ENCODE measurements around the gene HPS4. TPM values are rescaled to one million over a fixed set of nuclear protein-coding genes. Genes with fewer than 3 reads are reported as not detected.

HPS4 gene
- total and polyA plus RNA-seq, 2 donors (not counting 1 experiment from before 2014, with no cell fraction given) = 23.0 to 37.7 TPM

GRCh38 chr22:26471522-26471921, 12.1 kb downstream of the HPS4 start:
- no peak overlapping the region for H2AFZ ChIP-seq (ENCODE audit: low read length)
- peaks cover 5% of the 10 kb centered on the region for H3K4me1 ChIP-seq (ENCODE audit: control insufficient read depth, extremely low read depth, insufficient read depth, low read length)
- no peak overlapping the region for H3K4me2 ChIP-seq (ENCODE audit: extremely low read depth, insufficient read depth, low read length)
- no peaks in the 10 kb centered on the region for H4K20me1 ChIP-seq (ENCODE audit: control insufficient read depth, extremely low read depth, insufficient read depth, low read length)
- no peaks in the 10 kb centered on the region for H3K27me3 ChIP-seq (ENCODE audit: control insufficient read depth, insufficient read depth, low read length)
- H3K27ac ChIP-seq (ENCODE audit: insufficient read depth, low read length) = no peak overlapping the region
- no peaks in the 10 kb centered on the region for H3K79me2 ChIP-seq (ENCODE audit: control insufficient read depth, insufficient read depth, low read length)
- no peak overlapping the region for H3K4me3 ChIP-seq (replicated peaks in 1 of 4; ENCODE audit: control extremely low read depth in 1 of 4, insufficient read depth in 1 of 4, low read depth in 3 of 4, low read length in 4 of 4)
- peak; percentile 29 to 98 for DNase-seq (ENCODE audit: low read depth in 2 of 2)
- peaks cover 15% of the 10 kb centered on the region for H3K36me3 ChIP-seq (ENCODE audit: control insufficient read depth, insufficient read depth, low read length)
- H3K9me3 ChIP-seq (ENCODE audit: control insufficient read depth, insufficient read depth, low read depth, low read length) = no peaks in the 10 kb centered on the region
- H3K9ac ChIP-seq (ENCODE audit: insufficient read depth, low read length) = no peak overlapping the region
- TF ChIP-seq, protein P1, sequence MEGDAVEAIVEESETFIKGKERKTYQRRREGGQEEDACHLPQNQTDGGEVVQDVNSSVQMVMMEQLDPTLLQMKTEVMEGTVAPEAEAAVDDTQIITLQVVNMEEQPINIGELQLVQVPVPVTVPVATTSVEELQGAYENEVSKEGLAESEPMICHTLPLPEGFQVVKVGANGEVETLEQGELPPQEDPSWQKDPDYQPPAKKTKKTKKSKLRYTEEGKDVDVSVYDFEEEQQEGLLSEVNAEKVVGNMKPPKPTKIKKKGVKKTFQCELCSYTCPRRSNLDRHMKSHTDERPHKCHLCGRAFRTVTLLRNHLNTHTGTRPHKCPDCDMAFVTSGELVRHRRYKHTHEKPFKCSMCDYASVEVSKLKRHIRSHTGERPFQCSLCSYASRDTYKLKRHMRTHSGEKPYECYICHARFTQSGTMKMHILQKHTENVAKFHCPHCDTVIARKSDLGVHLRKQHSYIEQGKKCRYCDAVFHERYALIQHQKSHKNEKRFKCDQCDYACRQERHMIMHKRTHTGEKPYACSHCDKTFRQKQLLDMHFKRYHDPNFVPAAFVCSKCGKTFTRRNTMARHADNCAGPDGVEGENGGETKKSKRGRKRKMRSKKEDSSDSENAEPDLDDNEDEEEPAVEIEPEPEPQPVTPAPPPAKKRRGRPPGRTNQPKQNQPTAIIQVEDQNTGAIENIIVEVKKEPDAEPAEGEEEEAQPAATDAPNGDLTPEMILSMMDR (conservative IDR thresholded peaks at IDR 0.05 in 1 of 2, IDR thresholded peaks at IDR 0.05 in 1 of 2; ENCODE audit: low read depth in 1 of 2, low read length in 2 of 2) = no peak
- TF ChIP-seq EZH2 (IDR thresholded peaks at IDR 0.05; ENCODE audit: low read length, missing control alignments) = no peak

GRCh38 chr22:26470807-26471206, 12.8 kb downstream of the HPS4 start:
- Histone ChIP-seq H3K79me2 (ENCODE audit: control insufficient read depth, insufficient read depth, low read length) (no peaks in the 10 kb centered on the region), H3K9me3 (ENCODE audit: control insufficient read depth, insufficient read depth, low read depth, low read length) (no peaks in the 10 kb centered on the region), H3K9ac (ENCODE audit: insufficient read depth, low read length) (no peak overlapping the region), H4K20me1 (ENCODE audit: control insufficient read depth, extremely low read depth, insufficient read depth, low read length) (no peaks in the 10 kb centered on the region), H3K27me3 (ENCODE audit: control insufficient read depth, insufficient read depth, low read length) (no peaks in the 10 kb centered on the region), H3K4me2 (ENCODE audit: extremely low read depth, insufficient read depth, low read length) (no peak overlapping the region), H3K4me3 (replicated peaks in 1 of 4; ENCODE audit: control extremely low read depth in 1 of 4, insufficient read depth in 1 of 4, low read depth in 3 of 4, low read length in 4 of 4) (no peak overlapping the region), H3K27ac (ENCODE audit: insufficient read depth, low read length) (peak overlapping the region; percentile 25), H3K36me3 (ENCODE audit: control insufficient read depth, insufficient read depth, low read length) (peaks cover 14% of the 10 kb centered on the region), H2AFZ (ENCODE audit: low read length) (no peak overlapping the region), H3K4me1 (ENCODE audit: control insufficient read depth, extremely low read depth, insufficient read depth, low read length) (peaks cover 5% of the 10 kb centered on the region)
- no peak for TF ChIP-seq EZH2 (IDR thresholded peaks at IDR 0.05; ENCODE audit: low read length, missing control alignments)
- TF ChIP-seq, protein P1 (conservative IDR thresholded peaks at IDR 0.05 in 1 of 2, IDR thresholded peaks at IDR 0.05 in 1 of 2; ENCODE audit: low read depth in 1 of 2, low read length in 2 of 2) = no peak
- DNase-seq (ENCODE audit: low read depth in 2 of 2) = no peak

DNA sequence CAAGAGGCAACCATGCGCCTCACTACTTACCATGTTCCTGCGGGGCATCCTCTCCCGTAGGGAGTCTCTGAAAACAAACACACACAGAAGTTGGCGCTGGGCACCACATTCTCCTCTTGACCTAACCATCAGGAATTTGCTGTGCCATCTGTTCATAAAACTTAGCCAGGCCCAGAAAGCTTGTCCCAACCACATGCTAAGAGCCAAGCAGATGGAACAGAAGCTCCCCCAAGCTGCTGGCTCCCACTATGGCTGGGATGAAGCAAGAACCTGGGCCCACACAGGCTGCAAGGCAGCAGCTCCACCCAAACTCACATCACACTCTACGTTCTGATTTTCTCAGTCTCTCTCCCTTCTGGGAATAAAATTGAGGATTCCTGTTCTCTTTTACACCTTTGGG, 17.4 kb downstream of the HPS4 start:
- H3K4me1 ChIP-seq (ENCODE audit: control insufficient read depth, extremely low read depth, insufficient read depth, low read length) = peaks cover 2% of the 10 kb centered on the region
- no peaks in the 10 kb centered on the region for H3K79me2 ChIP-seq (ENCODE audit: control insufficient read depth, insufficient read depth, low read length)
- no peak overlapping the region for H3K4me3 ChIP-seq (replicated peaks in 1 of 4; ENCODE audit: control extremely low read depth in 1 of 4, insufficient read depth in 1 of 4, low read depth in 3 of 4, low read length in 4 of 4)
- H3K9me3 ChIP-seq (ENCODE audit: control insufficient read depth, insufficient read depth, low read depth, low read length) = no peaks in the 10 kb centered on the region
- no peak overlapping the region for H3K4me2 ChIP-seq (ENCODE audit: extremely low read depth, insufficient read depth, low read length)
- no peaks in the 10 kb centered on the region for H3K27me3 ChIP-seq (ENCODE audit: control insufficient read depth, insufficient read depth, low read length)
- no peak for DNase-seq (ENCODE audit: low read depth in 2 of 2)
- H4K20me1 ChIP-seq (ENCODE audit: control insufficient read depth, extremely low read depth, insufficient read depth, low read length) = no peaks in the 10 kb centered on the region
- peaks cover 24% of the 10 kb centered on the region for H3K36me3 ChIP-seq (ENCODE audit: control insufficient read depth, insufficient read depth, low read length)
- no peak overlapping the region for H3K9ac ChIP-seq (ENCODE audit: insufficient read depth, low read length)
- no peak overlapping the region for H3K27ac ChIP-seq (ENCODE audit: insufficient read depth, low read length)
- H2AFZ ChIP-seq (ENCODE audit: low read length) = no peak overlapping the region
- TF ChIP-seq, protein P1 (conservative IDR thresholded peaks at IDR 0.05 in 1 of 2, IDR thresholded peaks at IDR 0.05 in 1 of 2; ENCODE audit: low read depth in 1 of 2, low read length in 2 of 2) = no peak
- TF ChIP-seq EZH2 (IDR thresholded peaks at IDR 0.05; ENCODE audit: low read length, missing control alignments) = no peak
